Activated naive CD8-positive, alpha-beta T cell treated with anti-CD3 and anti-CD28 coated beads, Interleukin-2, amount 10 ng/mL, durations not matched to agents 7 days and 5 days (primary cell): Measurements from ENCODE around the gene PPM1J. TPM values are rescaled to one million over a fixed set of nuclear protein-coding genes. Genes with fewer than 3 reads are reported as not detected.
A peak's percentile ranks its signal among the peaks of the same experiment; 100 is the strongest.

ENCODE experiments used
- ATAC-seq: fragments of 150-1000 bp; cut with Tn5 transposase; one replicate; pipeline ENCODE4 v1.10.0; 2021; ENCODE audit warnings: low read depth, moderate library complexity
- POLR2A ChIA-PET: fragments of 350-600 bp; sonication (Branson Sonifier 250); formaldehyde crosslinking; loops from one replicate; lab custom pipeline; 2021; ENCODE audit warnings: antibody characterized with exemption; lab: Charles Lee
- DNase-seq: peaks from one replicate; pipeline ENCODE4 v3.0.0; 2021
- H3K27ac Mint-ChIP-seq: one replicate; pipeline ENCODE4 v1.8.0; 2022; ENCODE audit warnings: mild to moderate bottlenecking, mixed read lengths
- H3K27me3 Mint-ChIP-seq: one replicate; pipeline ENCODE4 v1.8.0; 2022; ENCODE audit warnings: mild to moderate bottlenecking, moderate library complexity, mixed read lengths
- H3K36me3 Mint-ChIP-seq: one replicate; pipeline ENCODE4 v1.8.0; 2021; ENCODE audit warnings: mild to moderate bottlenecking, mixed read lengths
- H3K4me1 Mint-ChIP-seq: one replicate; pipeline ENCODE4 v1.8.0; 2021; ENCODE audit warnings: mixed read lengths
- H3K4me3 Mint-ChIP-seq: one replicate; pipeline ENCODE4 v1.8.0; 2022; ENCODE audit warnings: mild to moderate bottlenecking, moderate library complexity, mixed read lengths
- H3K9me3 Mint-ChIP-seq: one replicate; pipeline ENCODE4 v1.8.0; 2021; ENCODE audit warnings: mixed read lengths
- total RNA-seq, 2 experiments: library from RNA; stranded (reverse); gene quantifications; one replicate each; pipeline ENCODE4 v1.2.3, GENCODE V29; 2021

The PPM1J gene
- total RNA-seq, 2 experiments from 2014 or later: 0.25 TPM; not detected in 1

DNA sequence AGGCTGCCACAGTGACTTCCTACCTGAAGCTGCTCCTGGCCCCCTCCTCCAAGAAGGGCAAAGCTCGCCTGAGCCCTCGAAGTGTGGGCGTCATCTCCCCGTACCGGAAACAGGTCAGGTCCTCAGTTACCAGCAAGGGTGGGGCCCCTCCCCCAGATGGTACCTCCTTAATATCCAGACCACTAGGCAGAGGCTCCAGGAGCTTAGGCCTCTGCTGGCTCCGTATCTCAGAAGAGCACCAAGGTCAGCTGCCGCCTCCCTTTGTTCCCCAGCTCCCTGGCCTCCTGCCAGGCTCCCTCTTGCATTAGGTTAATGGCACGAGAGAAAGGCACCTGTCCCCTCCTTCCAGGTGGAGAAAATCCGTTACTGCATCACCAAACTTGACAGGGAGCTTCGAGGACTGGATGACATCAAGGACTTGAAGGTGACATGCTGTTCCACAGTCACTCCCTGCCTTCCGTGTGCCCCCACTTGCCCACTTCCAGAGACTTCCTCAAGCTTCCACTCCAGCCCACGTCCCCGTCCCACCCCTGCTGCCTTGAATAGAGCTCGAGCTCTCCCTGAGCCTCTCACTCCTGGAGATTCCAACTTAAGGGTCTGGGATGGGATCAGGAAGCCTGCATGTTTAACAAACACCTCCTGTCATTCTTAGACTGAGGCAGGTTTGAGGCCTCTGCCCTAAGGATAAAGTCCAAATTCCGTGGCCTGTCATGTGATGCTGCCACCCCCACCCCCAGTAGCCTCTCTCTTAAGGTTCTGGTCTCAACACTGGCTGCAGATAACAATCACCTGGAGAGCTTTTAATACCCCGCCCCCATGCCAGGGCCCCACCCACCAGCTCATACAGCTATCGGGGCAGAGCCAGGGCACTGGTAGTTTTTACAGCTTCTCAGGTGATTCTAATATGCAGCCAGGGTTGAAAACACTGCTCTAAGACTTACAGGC, 16.5 kb downstream of the PPM1J start:
- H3K27me3 Mint-ChIP-seq: no peaks in the 10 kb centered on the region
- DNase-seq (no peak), ATAC-seq (no peak)
- POLR2A ChIA-PET: interaction anchor here (1.6 to 1.8 kb wide), 2 partner anchors 16 to 80 kb away, joined by 3 to 5 read pairs; partner anchors contain the start of genes CAPZA1, PPM1J and ST7L
- no peaks in the 10 kb centered on the region for H3K9me3 Mint-ChIP-seq
- H3K4me1 Mint-ChIP-seq: peaks cover 27% of the 10 kb centered on the region
- H3K27ac Mint-ChIP-seq: peak overlapping the region; percentile 16
- H3K36me3 Mint-ChIP-seq: peaks cover 8% of the 10 kb centered on the region
- no peak overlapping the region for H3K4me3 Mint-ChIP-seq

DNA sequence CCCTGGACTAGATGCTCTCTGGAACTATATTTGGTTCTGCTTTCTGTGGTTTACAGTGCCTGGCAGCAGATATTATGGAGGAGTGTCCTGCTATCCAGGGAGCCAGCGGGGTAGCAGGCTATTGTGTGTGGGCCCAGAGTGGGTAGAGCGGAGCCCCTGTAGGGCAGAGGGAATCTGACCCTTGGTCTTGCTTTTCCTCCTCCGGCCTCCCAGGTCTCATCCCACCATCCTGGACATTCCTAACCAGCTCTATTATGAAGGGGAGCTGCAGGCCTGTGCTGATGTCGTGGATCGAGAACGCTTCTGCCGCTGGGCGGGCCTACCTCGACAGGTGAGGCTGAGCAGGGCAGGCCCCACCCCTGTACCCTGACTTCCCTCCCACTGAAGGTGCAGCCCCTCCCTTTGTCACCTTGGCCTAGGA, 17.3 kb downstream of the PPM1J start:
- POLR2A ChIA-PET: no interaction called here
- H3K4me1 Mint-ChIP-seq: peaks cover 25% of the 10 kb centered on the region
- no peak overlapping the region for H3K27ac Mint-ChIP-seq
- peaks cover 8% of the 10 kb centered on the region for H3K36me3 Mint-ChIP-seq
- no peaks in the 10 kb centered on the region for H3K27me3 Mint-ChIP-seq
- ATAC-seq: no peak
- H3K9me3 Mint-ChIP-seq: no peaks in the 10 kb centered on the region
- DNase-seq: no peak
- no peak overlapping the region for H3K4me3 Mint-ChIP-seq

GRCh38 chr1:112696578-112697314, 18.4 kb downstream of the PPM1J start:
- H3K27me3 Mint-ChIP-seq: no peaks in the 10 kb centered on the region
- H3K4me1 Mint-ChIP-seq: peaks cover 15% of the 10 kb centered on the region
- POLR2A ChIA-PET: no interaction called here
- DNase-seq: no peak
- peaks cover 4% of the 10 kb centered on the region for H3K36me3 Mint-ChIP-seq
- H3K9me3 Mint-ChIP-seq: no peaks in the 10 kb centered on the region
- ATAC-seq: no peak
- no peak overlapping the region for H3K4me3 Mint-ChIP-seq
- H3K27ac Mint-ChIP-seq: no peak overlapping the region

DNA sequence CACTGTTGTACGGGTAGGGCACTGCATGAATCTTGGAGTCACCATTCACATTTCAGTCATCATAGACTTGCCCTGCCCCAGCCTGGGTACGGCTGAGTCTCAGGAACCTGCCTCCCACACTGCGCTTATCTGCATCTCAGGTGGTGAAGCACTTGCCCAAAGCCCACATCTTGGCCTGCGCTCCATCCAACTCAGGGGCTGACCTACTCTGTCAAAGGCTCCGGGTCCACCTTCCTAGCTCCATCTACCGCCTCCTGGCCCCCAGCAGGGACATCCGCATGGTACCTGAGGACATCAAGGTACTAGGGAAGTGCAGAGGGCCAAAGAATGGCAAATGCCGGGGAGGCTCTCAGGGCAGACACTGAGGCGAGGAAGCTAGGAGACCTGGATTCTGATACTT, 19.9 kb downstream of the PPM1J start:
- POLR2A ChIA-PET: interaction anchor here (3.0 kb wide), 1 partner anchor 9 kb away, joined by 8 read pairs; no protein-coding TSS in a partner anchor
- Mint-ChIP-seq H3K27ac (no peak overlapping the region), H3K4me3 (no peak overlapping the region)

GRCh38 chr1:112694363-112694929, 20.7 kb downstream of the PPM1J start:
- Mint-ChIP-seq H3K4me1 (no peaks in the 10 kb centered on the region), H3K27me3 (no peaks in the 10 kb centered on the region), H3K9me3 (no peaks in the 10 kb centered on the region), H3K36me3 (peaks cover 6% of the 10 kb centered on the region), H3K4me3 (no peak overlapping the region), H3K27ac (no peak overlapping the region)
- no peak for DNase-seq
- POLR2A ChIA-PET: interaction anchor here (3.0 kb wide), 1 partner anchor 9 kb away, joined by 8 read pairs; no protein-coding TSS in a partner anchor
- ATAC-seq: no peak

More for the DNA sequence above, 19.9 kb downstream of the PPM1J start:
- Mint-ChIP-seq H3K4me1 (peaks cover 5% of the 10 kb centered on the region), H3K9me3 (no peaks in the 10 kb centered on the region), H3K36me3 (peaks cover 5% of the 10 kb centered on the region), H3K27me3 (no peaks in the 10 kb centered on the region)
- no peak for ATAC-seq
- no peak for DNase-seq

- Mint-ChIP-seq H3K27me3 (no peaks in the 10 kb centered on the region), H3K9me3 (no peaks in the 10 kb centered on the region), H3K4me1 (no peaks in the 10 kb centered on the region), H3K36me3 (peaks cover 6% of the 10 kb centered on the region), H3K4me3 (no peak overlapping the region), H3K27ac (no peak overlapping the region)
- ATAC-seq (no peak), DNase-seq (no peak)
- POLR2A ChIA-PET: interaction anchor here (3.0 kb wide), 1 partner anchor 10 kb away, joined by 8 read pairs; no protein-coding TSS in a partner anchor
These were observed 21.3 kb downstream of the PPM1J start for GRCh38 chr1:112693821-112694220.

DNA sequence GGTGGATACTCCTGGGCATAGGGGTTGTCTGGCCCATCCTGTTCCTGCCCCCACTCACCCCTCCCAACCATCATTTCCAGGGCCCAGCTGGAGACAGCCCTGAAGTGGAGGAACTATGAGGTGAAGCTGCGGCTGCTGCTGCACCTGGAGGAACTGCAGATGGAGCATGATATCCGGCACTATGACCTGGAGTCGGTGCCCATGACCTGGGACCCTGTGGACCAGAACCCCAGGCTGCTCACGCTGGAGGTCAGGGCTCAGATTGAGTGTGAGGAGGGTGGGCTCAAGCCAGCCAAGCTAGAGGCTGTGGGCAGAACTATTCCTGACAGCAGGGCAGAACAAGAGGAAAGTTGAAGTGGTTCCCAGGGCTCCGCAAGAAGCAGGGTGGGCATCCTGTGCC, 22.5 kb downstream of the PPM1J start:
- H3K36me3 Mint-ChIP-seq: peaks cover 8% of the 10 kb centered on the region
- no peak overlapping the region for H3K27ac Mint-ChIP-seq
- no peak for DNase-seq
- H3K4me1 Mint-ChIP-seq: no peaks in the 10 kb centered on the region
- no peak overlapping the region for H3K4me3 Mint-ChIP-seq
- H3K9me3 Mint-ChIP-seq: no peaks in the 10 kb centered on the region
- POLR2A ChIA-PET: no interaction called here
- no peak for ATAC-seq
- H3K27me3 Mint-ChIP-seq: no peaks in the 10 kb centered on the region

- no peak overlapping the region for H3K27ac Mint-ChIP-seq
- H3K9me3 Mint-ChIP-seq: no peaks in the 10 kb centered on the region
- peaks cover 8% of the 10 kb centered on the region for H3K36me3 Mint-ChIP-seq
- POLR2A ChIA-PET: interaction anchor here (0.6 to 1.5 kb wide), 2 partner anchors 15 to 44 kb away, joined by 5 to 7 read pairs; no protein-coding TSS in a partner anchor
- no peak for DNase-seq
- peaks cover 9% of the 10 kb centered on the region for H3K4me1 Mint-ChIP-seq
- no peak overlapping the region for H3K4me3 Mint-ChIP-seq
- no peaks in the 10 kb centered on the region for H3K27me3 Mint-ChIP-seq
- ATAC-seq: no peak
These were observed 25.3 kb downstream of the PPM1J start for GRCh38 chr1:112689842-112690237.

DNA sequence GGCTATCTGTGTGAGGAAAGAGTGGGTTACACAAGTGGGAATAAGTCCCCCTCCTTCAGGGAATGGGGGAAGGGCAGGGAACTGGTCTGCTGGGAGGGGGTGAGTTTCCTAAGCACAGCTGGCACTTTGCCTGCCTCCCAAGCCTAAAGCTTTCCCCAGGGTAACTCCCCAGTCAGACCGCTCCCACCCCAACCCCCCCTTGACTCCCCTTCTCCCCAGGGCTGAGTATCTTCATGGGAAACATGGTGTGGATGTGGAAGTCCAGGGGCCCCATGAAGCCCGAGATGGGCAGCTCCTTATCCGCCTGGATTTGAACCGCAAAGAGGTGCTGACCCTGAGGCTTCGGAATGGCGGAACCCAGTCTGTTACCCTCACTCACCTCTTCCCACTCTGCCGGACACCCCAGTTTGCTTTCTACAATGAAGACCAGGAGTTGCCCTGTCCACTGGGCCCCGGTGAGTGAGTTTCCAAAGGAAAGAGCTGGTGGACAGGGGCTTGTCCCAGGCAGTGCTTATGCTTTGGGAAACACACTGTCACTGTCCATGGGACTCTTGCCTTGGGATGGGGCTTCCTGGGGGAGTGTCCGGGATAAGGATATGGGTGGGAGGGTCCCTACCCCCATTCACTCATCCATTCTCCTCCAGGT, 25.8 kb downstream of the PPM1J start:
- POLR2A ChIA-PET: interaction anchor here (0.6 to 1.5 kb wide), 2 partner anchors 16 to 44 kb away, joined by 5 to 7 read pairs; no protein-coding TSS in a partner anchor
- H3K36me3 Mint-ChIP-seq: peaks cover 8% of the 10 kb centered on the region
- DNase-seq (no peak), ATAC-seq (no peak)
- peaks cover 9% of the 10 kb centered on the region for H3K4me1 Mint-ChIP-seq
- H3K27ac Mint-ChIP-seq: no peak overlapping the region
- no peaks in the 10 kb centered on the region for H3K27me3 Mint-ChIP-seq
- no peaks in the 10 kb centered on the region for H3K9me3 Mint-ChIP-seq
- H3K4me3 Mint-ChIP-seq: no peak overlapping the region

GRCh38 chr1:112688781-112689193, 26.3 kb downstream of the PPM1J start:
- Mint-ChIP-seq H3K9me3 (no peaks in the 10 kb centered on the region), H3K27me3 (no peaks in the 10 kb centered on the region), H3K4me3 (no peak overlapping the region), H3K36me3 (peaks cover 8% of the 10 kb centered on the region), H3K27ac (no peak overlapping the region), H3K4me1 (peaks cover 9% of the 10 kb centered on the region)
- DNase-seq (no peak), ATAC-seq (no peak)
- POLR2A ChIA-PET: interaction anchor here (0.6 kb wide), 1 partner anchor 36 kb away, joined by 3 read pairs; no protein-coding TSS in a partner anchor

GRCh38 chr1:112687785-112688496, 27.2 kb downstream of the PPM1J start:
- POLR2A ChIA-PET: interaction anchor here (0.6 kb wide), 1 partner anchor 36 kb away, joined by 3 read pairs; no protein-coding TSS in a partner anchor
- H3K27ac Mint-ChIP-seq: peak overlapping the region; percentile 58
- DNase-seq (no peak), ATAC-seq (no peak)
- peaks cover 9% of the 10 kb centered on the region for H3K4me1 Mint-ChIP-seq
- peaks cover 8% of the 10 kb centered on the region for H3K36me3 Mint-ChIP-seq
- no peak overlapping the region for H3K4me3 Mint-ChIP-seq
- no peaks in the 10 kb centered on the region for H3K9me3 Mint-ChIP-seq
- H3K27me3 Mint-ChIP-seq: no peaks in the 10 kb centered on the region

DNA sequence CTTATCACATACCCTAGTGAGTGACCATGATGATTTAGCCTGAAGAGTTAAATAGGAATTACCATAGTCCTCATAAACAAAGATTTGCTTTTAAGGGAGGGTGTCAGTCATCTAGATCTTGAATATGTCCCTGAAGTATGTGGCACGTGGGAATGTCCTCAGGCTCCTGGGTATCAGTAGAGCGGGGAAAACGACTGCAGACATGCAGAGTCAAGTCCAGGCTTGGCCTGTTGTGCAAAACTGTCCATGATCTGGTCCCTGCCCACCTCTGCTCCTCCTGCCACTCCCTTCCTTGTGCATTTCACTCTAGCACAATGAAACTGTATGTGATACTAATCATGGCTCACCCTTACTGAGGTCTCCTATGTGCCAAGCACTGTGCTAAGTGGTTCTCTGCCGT, 27.8 kb downstream of the PPM1J start:
- H3K4me3 Mint-ChIP-seq: no peak overlapping the region
- H3K4me1 Mint-ChIP-seq: peaks cover 9% of the 10 kb centered on the region
- POLR2A ChIA-PET: no interaction called here
- H3K27me3 Mint-ChIP-seq: no peaks in the 10 kb centered on the region
- no peaks in the 10 kb centered on the region for H3K9me3 Mint-ChIP-seq
- ATAC-seq: no peak
- peaks cover 8% of the 10 kb centered on the region for H3K36me3 Mint-ChIP-seq
- no peak for DNase-seq
- no peak overlapping the region for H3K27ac Mint-ChIP-seq
